Peyer's patch (tissue), 4 donors: ENCODE results near the gene SULT1C4.

Experiments
- CTCF ChIP-seq, 6 experiments: fragments of 450-650 bp in 4 of 6; fragments of 200-600 bp in 2 of 6; sonication (generic) in 1 of 6; IDR thresholded peaks; one replicate each; pipeline ENCODE4 v1.5.1; 2017 to 2019; ENCODE audit warnings: antibody characterized with exemption in 6 of 6, mild to moderate bottlenecking in 3 of 6, moderate library complexity in 1 of 6
- POLR2A ChIP-seq, 2 donors: fragments of 450-650 bp; IDR thresholded peaks; one replicate each; pipeline ENCODE4 v1.5.1; 2017; ENCODE audit warnings: antibody characterized with exemption in 2 of 2, mild to moderate bottlenecking in 2 of 2, moderate library complexity in 2 of 2

- TF ChIP-seq CTCF (IDR thresholded peaks at IDR 0.05): no peak
- no peak for TF ChIP-seq POLR2A (IDR thresholded peaks at IDR 0.05)
Measured at GRCh38 chr2:108348816-108349570, 28.8 kb upstream of the SULT1C4 start.
